ENCODE data around the gene ALDH4A1. TPM values are rescaled to one million over a fixed set of nuclear protein-coding genes. Genes with fewer than 3 reads are reported as not detected.

The ALDH4A1 gene
- total RNA-seq, 1 donor from 2014 or later, result 21.8 TPM

GRCh38 chr1:18938008-18938706 is 35.8 kb upstream of the ALDH4A1 start:
- peaks cover 26% of the 10 kb centered on the region for H3K4me1 ChIP-seq
- H3K36me3 ChIP-seq, result no peaks in the 10 kb centered on the region
- H3K4me2 ChIP-seq, result peak overlapping the region; percentile 13
- no peaks in the 10 kb centered on the region for H3K36me3 Mint-ChIP-seq
- no peaks in the 10 kb centered on the region for H3K27me3 ChIP-seq
- H3K4me1 Mint-ChIP-seq, result peaks cover 44% of the 10 kb centered on the region
- H3K27ac Mint-ChIP-seq, result no peak overlapping the region
- H2AFZ ChIP-seq (replicated peaks), result no peak overlapping the region
- no peak overlapping the region for H3K9ac ChIP-seq
- H3K27ac ChIP-seq, result no peak overlapping the region
- H3K79me2 ChIP-seq (ENCODE audit: low read depth), result no peaks in the 10 kb centered on the region
- no peak for DNase-seq (ENCODE audit: low spot score)
- TF ChIP-seq EZH2phosphoT487 (IDR thresholded peaks at IDR 0.05) (no peak), CTCF (IDR thresholded peaks at IDR 0.05) (no peak), EZH2 (IDR thresholded peaks at IDR 0.05) (no peak)
- no peak overlapping the region for H3K4me3 ChIP-seq
- peaks cover 5% of the 10 kb centered on the region for H3K27me3 Mint-ChIP-seq (ENCODE audit: insufficient read depth, low read depth)
- peaks cover 14% of the 10 kb centered on the region for H3F3A ChIP-seq (ENCODE audit: low read depth)
- no peaks in the 10 kb centered on the region for H3K9me3 ChIP-seq (ENCODE audit: low read depth)
- H3K4me3 Mint-ChIP-seq, result no peak overlapping the region
- H4K20me1 ChIP-seq (ENCODE audit: low read depth), result peaks cover 5% of the 10 kb centered on the region
- H3K9me3 Mint-ChIP-seq, result no peaks in the 10 kb centered on the region

- DNase-seq (ENCODE audit: low spot score), result no peak
- no peaks in the 10 kb centered on the region for H3K9me3 ChIP-seq (ENCODE audit: low read depth)
- H3K4me2 ChIP-seq, result no peak overlapping the region
- Mint-ChIP-seq H3K27me3 (ENCODE audit: insufficient read depth, low read depth) (peaks cover 8% of the 10 kb centered on the region), H3K4me1 (peaks cover 48% of the 10 kb centered on the region), H3K36me3 (no peaks in the 10 kb centered on the region), H3K9me3 (no peaks in the 10 kb centered on the region), H3K27ac (no peak overlapping the region), H3K4me3 (no peak overlapping the region)
- H2AFZ ChIP-seq (replicated peaks), result no peak overlapping the region
- peaks cover 26% of the 10 kb centered on the region for H3K4me1 ChIP-seq
- no peak overlapping the region for H3K27ac ChIP-seq
- no peaks in the 10 kb centered on the region for H3K36me3 ChIP-seq
- H3K9ac ChIP-seq, result no peak overlapping the region
- peaks cover 5% of the 10 kb centered on the region for H4K20me1 ChIP-seq (ENCODE audit: low read depth)
- H3K27me3 ChIP-seq, result no peaks in the 10 kb centered on the region
- TF ChIP-seq EZH2 (IDR thresholded peaks at IDR 0.05) (no peak), EZH2phosphoT487 (IDR thresholded peaks at IDR 0.05) (no peak), CTCF (IDR thresholded peaks at IDR 0.05) (no peak)
- no peaks in the 10 kb centered on the region for H3K79me2 ChIP-seq (ENCODE audit: low read depth)
- H3K4me3 ChIP-seq, result no peak overlapping the region
- peaks cover 14% of the 10 kb centered on the region for H3F3A ChIP-seq (ENCODE audit: low read depth)
Observed at GRCh38 chr1:18937539-18937938, 35.2 kb upstream of the ALDH4A1 start.

- no peak overlapping the region for H3K27ac Mint-ChIP-seq
- Histone ChIP-seq H3K4me3 (no peak overlapping the region), H3K9me3 (ENCODE audit: low read depth) (no peaks in the 10 kb centered on the region), H3K4me1 (peaks cover 25% of the 10 kb centered on the region), H3F3A (ENCODE audit: low read depth) (peaks cover 12% of the 10 kb centered on the region), H3K27me3 (no peaks in the 10 kb centered on the region), H3K4me2 (no peak overlapping the region), H2AFZ (replicated peaks) (no peak overlapping the region), H3K9ac (no peak overlapping the region), H3K27ac (no peak overlapping the region), H3K36me3 (no peaks in the 10 kb centered on the region), H4K20me1 (ENCODE audit: low read depth) (peaks cover 5% of the 10 kb centered on the region), H3K79me2 (ENCODE audit: low read depth) (no peaks in the 10 kb centered on the region)
- DNase-seq (ENCODE audit: low spot score), result no peak
- H3K4me1 Mint-ChIP-seq, result peaks cover 48% of the 10 kb centered on the region
- H3K4me3 Mint-ChIP-seq, result no peak overlapping the region
- no peak for TF ChIP-seq EZH2phosphoT487 (IDR thresholded peaks at IDR 0.05)
- TF ChIP-seq CTCF (IDR thresholded peaks at IDR 0.05), result no peak
- no peak for TF ChIP-seq EZH2 (IDR thresholded peaks at IDR 0.05)
- H3K27me3 Mint-ChIP-seq (ENCODE audit: insufficient read depth, low read depth), result peaks cover 11% of the 10 kb centered on the region
- no peaks in the 10 kb centered on the region for H3K9me3 Mint-ChIP-seq
- H3K36me3 Mint-ChIP-seq, result no peaks in the 10 kb centered on the region
Observed at GRCh38 chr1:18936814-18937481, 34.6 kb upstream of the ALDH4A1 start.
